Heart left ventricle (tissue), 13 donors: ENCODE results near the gene OAS2.

Experiments used
- CTCF ChIP-seq, 12 donors: fragments of 200-600 bp; sonication (generic) in 4 of 12; IDR thresholded peaks; one replicate each; pipeline versions ENCODE4 v1.5.0 to v1.8.0; 2018 to 2022; ENCODE audit warnings: antibody characterized with exemption in 12 of 12, mild to moderate bottlenecking in 5 of 12
- POLR2A ChIP-seq, 2 donors: fragments of 450-650 bp; IDR thresholded peaks; one replicate each; pipeline ENCODE4 v1.6.1; 2017; ENCODE audit warnings: antibody characterized with exemption in 2 of 2, mild to moderate bottlenecking in 2 of 2, moderate library complexity in 2 of 2
- donor health status: ischemic (EF 13 %, LVEDD 7.1; RV severe dilation, severe dysfunction).
- donor health status: DM: no; HTN: yes; CAD: no.
- donor health status: DM: no; HTN: no; CAD: no.
- donor health status: ischemic (EF 25% LVEDD 6.9; RV normal size, moderate dysfunction).
- donor health status: ischemic (EF 25% LVEDD 5.7; RV mildly dilated, moderate dysfunction).
- donor health status: ischemic (EF 35%, LVEDD 5.7; RV mildly dilated, moderate dysfunction).
- donor health status: nonischemic (EF 11% LVEDD 7.7; RV severe dilation, severe dysfunction).
- donor health status: DM: yes; HTN: yes; CAD: no.
- donor health status: PGD.
- donor health status: ischemic (EF 29% LVEDD 5.4; RV normal size, mild dysfunction).
- donor health status: nonischemic (EF 23%, LVEDD 6.1; RV moderate dilation, normal function).

GRCh38 chr12:112941528-112942335 is 36.6 kb upstream of the OAS2 start:
- TF ChIP-seq POLR2A (IDR thresholded peaks at IDR 0.05) = no peak
- no peak for TF ChIP-seq CTCF (IDR thresholded peaks at IDR 0.05)
